ENCODE data around the gene EIF3J.

- TF ChIP-seq POLR2A (IDR thresholded peaks at IDR 0.05) (no peak), CTCF (IDR thresholded peaks at IDR 0.05) (no peak)
Observed at GRCh38 chr15:44529864-44530604, 6.9 kb upstream of the EIF3J start.
